ENCODE data around the gene C1QA.

Gene C1QA

GRCh38 chr1:22636353-22636752 is at the start of gene C1QA:
C1QA (plus strand) TSS chr1:22636628; CDS start chr1:22637617, 989 bp downstream.
- DNase-seq, result no peak

- DNase-seq, result no peak
Measured at GRCh38 chr1:22587247-22587646, 49.2 kb upstream of the C1QA start.

GRCh38 chr1:22588899-22589422 is 47.5 kb upstream of the C1QA start:
- DNase-seq, result no peak

- no peak for DNase-seq
Measured at GRCh38 chr1:22591576-22591975, 44.9 kb upstream of the C1QA start.

GRCh38 chr1:22592051-22592450 is 44.4 kb upstream of the C1QA start:
- DNase-seq, result no peak

- DNase-seq, result no peak
Measured at GRCh38 chr1:22592919-22593790, 43.3 kb upstream of the C1QA start.

GRCh38 chr1:22594396-22594795 is 42.0 kb upstream of the C1QA start:
- no peak for DNase-seq

- DNase-seq, result no peak
Measured at GRCh38 chr1:22595108-22595507, 41.3 kb upstream of the C1QA start.

GRCh38 chr1:22597301-22597965 is 39.0 kb upstream of the C1QA start:
- no peak for DNase-seq

GRCh38 chr1:22597996-22598395 is 38.4 kb upstream of the C1QA start:
- DNase-seq, result no peak

- DNase-seq, result no peak
Measured at GRCh38 chr1:22598736-22599135, 37.7 kb upstream of the C1QA start.

GRCh38 chr1:22600071-22600816 is 36.2 kb upstream of the C1QA start:
- no peak for DNase-seq

GRCh38 chr1:22600817-22601605 is 35.4 kb upstream of the C1QA start:
- DNase-seq, result no peak

- no peak for DNase-seq
Measured at GRCh38 chr1:22601610-22602009, 34.8 kb upstream of the C1QA start.

GRCh38 chr1:22602060-22602740 is 34.2 kb upstream of the C1QA start:
- no peak for DNase-seq

- no peak for DNase-seq
Measured at GRCh38 chr1:22606161-22606560, 30.3 kb upstream of the C1QA start.

GRCh38 chr1:22607154-22607553 is 29.3 kb upstream of the C1QA start:
- no peak for DNase-seq

- DNase-seq, result no peak
Measured at GRCh38 chr1:22608361-22608760, 28.1 kb upstream of the C1QA start.

- DNase-seq, result no peak
Measured at GRCh38 chr1:22609291-22609690, 27.1 kb upstream of the C1QA start.

GRCh38 chr1:22611530-22611947 is 24.9 kb upstream of the C1QA start:
- DNase-seq, result no peak

GRCh38 chr1:22612671-22613571 is 23.5 kb upstream of the C1QA start:
- DNase-seq, result no peak
